H9 (cell line): ENCODE results near the gene ARL1. TPM values are rescaled to one million over a fixed set of nuclear protein-coding genes. Genes with fewer than 3 reads are reported as not detected.
"Not testable (repeated sequence)": the region's sequence is repeated elsewhere in the genome, so short reads cannot be mapped to it uniquely, and the experiment has no call there.

Experiments used
- DNase-seq: peaks from one replicate; pipeline ENCODE4 v3.0.0-alpha.2; 2017
- H2AFZ ChIP-seq: one replicate; pipeline ENCODE4 v1.6.1; 2013; ENCODE audit warnings: mild to moderate bottlenecking, low read length, control low read depth, moderate library complexity
- H2AK5ac ChIP-seq: 2 replicates; pipeline ENCODE4 v1.6.1; 2013; ENCODE audit warnings: low read length, control low read depth, mixed read lengths; ENCODE audit not compliant: insufficient read length
- H2BK120ac ChIP-seq: one replicate; pipeline ENCODE4 v1.6.1; 2013; ENCODE audit warnings: low read depth, mild to moderate bottlenecking, low read length, control low read depth, inconsistent platforms; ENCODE audit not compliant: poor library complexity, severe bottlenecking
- H2BK12ac ChIP-seq: 2 replicates; pipeline ENCODE4 v1.6.1; 2013; ENCODE audit warnings: low read length, control low read depth, mixed read lengths, low read depth; ENCODE audit not compliant: insufficient read length
- H2BK15ac ChIP-seq: 2 replicates; pipeline ENCODE4 v1.6.1; 2013; ENCODE audit warnings: low read depth, low read length, control low read depth
- H2BK20ac ChIP-seq: one replicate; pipeline ENCODE4 v1.6.1; 2013; ENCODE audit warnings: low read depth, mild to moderate bottlenecking, low read length, control low read depth, inconsistent platforms; ENCODE audit not compliant: poor library complexity, severe bottlenecking
- H2BK5ac ChIP-seq: 2 replicates; pipeline ENCODE4 v1.6.1; 2013; ENCODE audit warnings: low read length, control low read depth, mixed read lengths; ENCODE audit not compliant: insufficient read length
- H3K14ac ChIP-seq: 2 replicates; pipeline ENCODE4 v1.6.1; 2013; ENCODE audit warnings: low read length, control low read depth; ENCODE audit not compliant: insufficient read depth
- H3K18ac ChIP-seq: 2 replicates; pipeline ENCODE4 v1.6.1; 2013; ENCODE audit warnings: low read depth, mild to moderate bottlenecking, mixed read lengths, low read length, control low read depth; ENCODE audit not compliant: insufficient read length
- H3K23ac ChIP-seq: 2 replicates; pipeline ENCODE4 v1.6.1; 2013; ENCODE audit warnings: low read length, control low read depth, mixed read lengths, low read depth; ENCODE audit not compliant: insufficient read length
- H3K23me2 ChIP-seq: 2 replicates; pipeline ENCODE4 v1.6.1; 2013; ENCODE audit warnings: low read depth, mild to moderate bottlenecking, mixed read lengths, low read length, control low read depth; ENCODE audit not compliant: insufficient read length, poor library complexity, severe bottlenecking
- H3K27ac ChIP-seq: 2 replicates; pipeline ENCODE4 v1.5.1; 2013; ENCODE audit warnings: low read length, control low read depth, mixed read lengths, low read depth; ENCODE audit not compliant: insufficient read length
- H3K27me3 ChIP-seq: 2 replicates; pipeline ENCODE4 v1.6.1; 2013; ENCODE audit warnings: low read length, control low read depth, inconsistent platforms; ENCODE audit not compliant: insufficient read depth
- H3K4ac ChIP-seq: 2 replicates; pipeline ENCODE4 v1.6.1; 2013; ENCODE audit warnings: low read depth, mild to moderate bottlenecking, control low read depth, inconsistent platforms, low read length, moderate library complexity
- H3K4me1 ChIP-seq: 2 replicates; pipeline ENCODE4 v1.6.1; 2013; ENCODE audit warnings: low read length, control low read depth, inconsistent platforms; ENCODE audit not compliant: insufficient read depth
- H3K4me2 ChIP-seq: 2 replicates; pipeline ENCODE4 v1.6.1; 2013; ENCODE audit warnings: low read length, control low read depth, mixed read lengths; ENCODE audit not compliant: insufficient read length, insufficient read depth
- H3K56ac ChIP-seq: 2 replicates; pipeline ENCODE4 v1.6.1; 2013; ENCODE audit warnings: low read depth, mild to moderate bottlenecking, mixed read lengths, low read length, control low read depth; ENCODE audit not compliant: insufficient read length
- H3K79me1 ChIP-seq: 2 replicates; pipeline ENCODE4 v1.6.1; 2013; ENCODE audit warnings: low read depth, mild to moderate bottlenecking, moderate library complexity, low read length, control low read depth, inconsistent platforms; ENCODE audit not compliant: insufficient read depth, poor library complexity, severe bottlenecking
- H3K79me2 ChIP-seq: 2 replicates; pipeline ENCODE4 v1.6.1; 2013; ENCODE audit warnings: low read length, control low read depth, inconsistent platforms; ENCODE audit not compliant: insufficient read depth
- H3K9ac ChIP-seq: 2 replicates; pipeline ENCODE4 v1.6.1; 2013; ENCODE audit warnings: low read length, control low read depth, mixed read lengths; ENCODE audit not compliant: insufficient read length; ENCODE audit errors: extremely low read depth
- H3K9me3 ChIP-seq: one replicate; pipeline ENCODE4 v1.6.1; 2013; ENCODE audit warnings: low read depth, low read length, inconsistent platforms; ENCODE audit not compliant: control insufficient read depth
- H3T11ph ChIP-seq: one replicate; pipeline ENCODE4 v1.6.1; 2013; ENCODE audit warnings: mild to moderate bottlenecking, low read length, control low read depth, inconsistent platforms
- H4K20me1 ChIP-seq: one replicate; pipeline ENCODE4 v1.6.1; 2013; ENCODE audit not compliant: control insufficient read depth, insufficient read length, insufficient read depth
- H4K5ac ChIP-seq: 2 replicates; pipeline ENCODE4 v1.6.1; 2013; ENCODE audit warnings: low read depth, mild to moderate bottlenecking, mixed read lengths, low read length, control low read depth; ENCODE audit not compliant: insufficient read length
- H4K8ac ChIP-seq: replicated peaks from 2 replicates; pipeline ENCODE4 v1.6.1; 2013; ENCODE audit warnings: low read length, control low read depth, mixed read lengths, low read depth; ENCODE audit not compliant: insufficient read length
- H4K91ac ChIP-seq: 2 replicates; pipeline ENCODE4 v1.6.1; 2013; ENCODE audit warnings: low read depth, mild to moderate bottlenecking, moderate library complexity, mixed read lengths, low read length, control low read depth; ENCODE audit not compliant: insufficient read length
- H3K27ac Mint-ChIP-seq, 3 experiments: 2 replicates in 2 of 3; 3 replicates in 1 of 3; pipeline ENCODE4 v1.8.0; 2020 to 2021; ENCODE audit warnings: mixed read lengths in 3 of 3, mild to moderate bottlenecking in 1 of 3, moderate library complexity in 1 of 3
- H3K27me3 Mint-ChIP-seq: 2 replicates; pipeline ENCODE4 v1.8.0; 2021; ENCODE audit warnings: low read depth, mild to moderate bottlenecking, moderate library complexity, mixed read lengths
- H3K36me3 Mint-ChIP-seq, 3 experiments: 2 replicates in 2 of 3; 3 replicates in 1 of 3; pipeline ENCODE4 v1.8.0; 2020 to 2021; ENCODE audit warnings: low read depth in 3 of 3, mixed read lengths in 3 of 3; ENCODE audit not compliant: insufficient read depth in 1 of 3
- H3K4me1 Mint-ChIP-seq, 2 experiments: 2 replicates each; pipeline ENCODE4 v1.8.0; 2020; ENCODE audit warnings: mixed read lengths in 2 of 2
- H3K4me3 Mint-ChIP-seq, 2 experiments: 2 replicates in 1 of 2; 3 replicates in 1 of 2; pipeline ENCODE4 v1.8.0; 2020 to 2021; ENCODE audit warnings: mild to moderate bottlenecking in 2 of 2, mixed read lengths in 2 of 2, moderate library complexity in 1 of 2
- H3K9me3 Mint-ChIP-seq, 2 experiments: 2 replicates in 1 of 2; 3 replicates in 1 of 2; pipeline ENCODE4 v1.8.0; 2020; ENCODE audit warnings: mild to moderate bottlenecking in 2 of 2, mixed read lengths in 2 of 2, moderate library complexity in 1 of 2
- WGBS: extraction: QIAGEN DNeasy Blood & Tissue Kit; methylation state at CpG from one replicate; pipeline ENCODE4 v1.1.7; 2013; ENCODE audit warnings: missing lambda C conversion rate, low lambda C conversion rate, mixed read lengths; ENCODE audit not compliant: insufficient read length; ENCODE audit errors: extremely low coverage; 5-methylcytosine and 5-hydroxymethylcytosine counted together
- total RNA-seq: library from RNA; stranded (reverse); gene quantifications from 2 replicates; pipeline ENCODE4 v1.2.1, GENCODE V29; 2021
- TF ChIP-seq, protein P1 (sequence below): fragments of 200-600 bp; sonication (generic); conservative IDR thresholded peaks from 3 replicates; pipeline ENCODE4 v1.8.0; 2021; ENCODE audit warnings: antibody characterized with exemption, mild to moderate bottlenecking

ARL1 gene
- total RNA-seq, 1 experiment from 2014 or later, result 71.1 TPM

DNA sequence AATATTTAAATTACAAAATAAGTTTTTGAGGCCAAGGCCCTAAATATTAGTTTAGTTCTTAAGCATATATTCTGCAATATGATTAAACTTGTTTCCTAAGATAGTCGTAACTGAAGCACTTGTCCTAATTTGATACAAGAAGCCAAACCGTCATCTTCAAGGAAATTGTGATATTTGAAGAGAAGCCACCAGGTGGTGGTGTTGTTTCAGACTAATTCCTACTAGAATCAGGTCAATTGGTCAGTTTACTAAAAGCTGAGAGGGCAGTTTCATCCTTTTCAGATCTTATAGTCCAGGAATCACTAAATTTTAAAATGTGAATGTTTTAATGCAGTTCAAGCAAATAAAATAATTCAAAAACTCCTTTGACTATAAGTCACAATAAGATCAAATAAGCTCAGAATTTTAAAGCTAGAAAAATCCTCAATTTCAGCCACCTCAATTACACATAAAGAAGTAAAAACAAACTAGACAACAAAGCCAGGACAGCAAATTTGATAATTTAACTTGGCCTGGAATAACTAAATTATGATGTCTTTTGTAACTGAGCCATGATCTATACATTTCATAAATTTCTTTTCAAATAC lies 7.1 kb upstream of the ARL1 start:
- Histone ChIP-seq H3K23ac (no peak overlapping the region), H2AFZ (no peak overlapping the region), H3K4me1 (no peaks in the 10 kb centered on the region), H3K27ac (no peak overlapping the region), H4K91ac (no peak overlapping the region), H2BK15ac (no peak overlapping the region), H3K27me3 (no peaks in the 10 kb centered on the region), H3K14ac (no peak overlapping the region), H2BK5ac (no peak overlapping the region), H4K8ac (no peak overlapping the region), H2BK120ac (no peak overlapping the region), H3K56ac (no peak overlapping the region), H3T11ph (no peak overlapping the region), H3K4ac (no peak overlapping the region), H3K9ac (no peak overlapping the region), H3K9me3 (no peaks in the 10 kb centered on the region), H2AK5ac (no peak overlapping the region), H2BK12ac (no peak overlapping the region), H4K20me1 (no peaks in the 10 kb centered on the region), H3K79me1 (no peaks in the 10 kb centered on the region), H2BK20ac (no peak overlapping the region), H3K23me2 (no peaks in the 10 kb centered on the region), H4K5ac (no peak overlapping the region), H3K79me2 (no peaks in the 10 kb centered on the region), H3K18ac (no peak overlapping the region), H3K4me2 (no peak overlapping the region)
- no peak overlapping the region for H3K4me3 Mint-ChIP-seq
- TF ChIP-seq, protein P1, sequence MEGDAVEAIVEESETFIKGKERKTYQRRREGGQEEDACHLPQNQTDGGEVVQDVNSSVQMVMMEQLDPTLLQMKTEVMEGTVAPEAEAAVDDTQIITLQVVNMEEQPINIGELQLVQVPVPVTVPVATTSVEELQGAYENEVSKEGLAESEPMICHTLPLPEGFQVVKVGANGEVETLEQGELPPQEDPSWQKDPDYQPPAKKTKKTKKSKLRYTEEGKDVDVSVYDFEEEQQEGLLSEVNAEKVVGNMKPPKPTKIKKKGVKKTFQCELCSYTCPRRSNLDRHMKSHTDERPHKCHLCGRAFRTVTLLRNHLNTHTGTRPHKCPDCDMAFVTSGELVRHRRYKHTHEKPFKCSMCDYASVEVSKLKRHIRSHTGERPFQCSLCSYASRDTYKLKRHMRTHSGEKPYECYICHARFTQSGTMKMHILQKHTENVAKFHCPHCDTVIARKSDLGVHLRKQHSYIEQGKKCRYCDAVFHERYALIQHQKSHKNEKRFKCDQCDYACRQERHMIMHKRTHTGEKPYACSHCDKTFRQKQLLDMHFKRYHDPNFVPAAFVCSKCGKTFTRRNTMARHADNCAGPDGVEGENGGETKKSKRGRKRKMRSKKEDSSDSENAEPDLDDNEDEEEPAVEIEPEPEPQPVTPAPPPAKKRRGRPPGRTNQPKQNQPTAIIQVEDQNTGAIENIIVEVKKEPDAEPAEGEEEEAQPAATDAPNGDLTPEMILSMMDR, result peak; percentile 74
- no CpG with 5 or more reads among the region's 2 CpGs for WGBS
- H3K27ac Mint-ChIP-seq, result no peak overlapping the region
- H3K27me3 Mint-ChIP-seq, result peaks cover 3% of the 10 kb centered on the region
- H3K4me1 Mint-ChIP-seq, result no peaks in the 10 kb centered on the region
- H3K36me3 Mint-ChIP-seq, result no peaks in the 10 kb centered on the region
- H3K9me3 Mint-ChIP-seq, result no peaks in the 10 kb centered on the region
- DNase-seq, result peak; percentile 46

DNA sequence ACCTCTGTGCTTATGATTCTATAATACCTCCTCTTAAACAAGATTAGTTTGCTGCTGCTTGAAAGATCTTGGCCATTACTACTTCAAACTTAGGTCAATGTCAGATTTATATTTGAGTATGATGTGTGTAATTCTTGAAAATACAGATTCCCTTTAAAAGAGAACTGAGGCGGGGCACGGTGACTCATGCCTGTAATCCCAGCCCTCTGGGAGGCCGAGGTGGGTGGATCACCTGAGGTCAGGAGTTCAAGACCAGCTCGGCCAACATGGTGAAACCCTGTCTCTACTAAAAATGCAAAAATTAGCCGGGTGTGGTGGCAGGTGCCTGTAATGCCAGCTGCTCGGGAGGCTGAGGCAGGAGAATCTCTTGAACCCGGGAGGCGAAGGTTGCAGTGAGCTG lies 2.6 kb upstream of the ARL1 start:
- H4K8ac ChIP-seq, H3K79me2 ChIP-seq, H2BK5ac ChIP-seq, H2BK120ac ChIP-seq, H3K27me3 Mint-ChIP-seq, H3K9me3 ChIP-seq, H3K36me3 Mint-ChIP-seq, H3K27ac ChIP-seq, H4K5ac ChIP-seq, H3K18ac ChIP-seq, H3K79me1 ChIP-seq, H3K27me3 ChIP-seq, H3K4me1 ChIP-seq, H3K9me3 Mint-ChIP-seq, H4K20me1 ChIP-seq, H3K9ac ChIP-seq, H3K4me2 ChIP-seq, H3K4me3 Mint-ChIP-seq, H3K4me1 Mint-ChIP-seq, H3K56ac ChIP-seq, H3K23ac ChIP-seq, H3K27ac Mint-ChIP-seq, H2AK5ac ChIP-seq, H4K91ac ChIP-seq, DNase-seq, H2BK20ac ChIP-seq, H2BK12ac ChIP-seq, H3K14ac ChIP-seq, H2AFZ ChIP-seq, H3K4ac ChIP-seq, H3T11ph ChIP-seq, H2BK15ac ChIP-seq: not testable (repeated sequence)
- peaks cover 11% of the 10 kb centered on the region for H3K23me2 ChIP-seq
- no CpG with 5 or more reads among the region's 8 CpGs for WGBS
